HCT116 (cell line): Measurements from ENCODE around the gene MAST4. TPM values are rescaled to one million over a fixed set of nuclear protein-coding genes. Genes with fewer than 3 reads are reported as not detected.

ENCODE experiments used
- ATAC-seq: fragments of 200-7000 bp; cut with Tn5 transposase; 2 replicates; pipeline ENCODE4 v1.9.1; 2020; ENCODE audit warnings: mild to moderate bottlenecking, moderate library complexity
- BruUV-seq: library from RNA; stranded (reverse); fragments of 400-500 nt; replicated peaks from 2 replicates; lab custom pipeline; 2021; lab: Mats Ljungman, UMichigan
- CTCF ChIA-PET: fragments of 300-600 bp; sonication (Branson Sonifier 250); formaldehyde crosslinking; loops from one replicate; lab custom pipeline; 2021; ENCODE audit warnings: antibody characterized with exemption; lab: Charles Lee
- POLR2A ChIA-PET: fragments of 300-600, 350-600 bp; sonication (Branson Sonifier 250); formaldehyde crosslinking; loops from one replicate; lab custom pipeline; 2021; ENCODE audit warnings: antibody characterized with exemption; lab: Charles Lee
- RAD21 ChIA-PET, 2 experiments: fragments of 300-600 bp; sonication (Branson Sonifier 250); formaldehyde crosslinking; loops; one replicate each; lab custom pipeline; 2023; ENCODE audit warnings: low total read pairs in 2 of 2; ENCODE audit not compliant: uncharacterized antibody in 2 of 2, unreplicated experiment in 2 of 2, low non-redundant PET in 1 of 2; lab: Charles Lee
- DNase-seq: peaks from one replicate; pipeline ENCODE4 v3.0.0-alpha.2; 2010; ENCODE audit warnings: low read depth, low spot score
- H2AFZ ChIP-seq: fragments of 200-600 bp; shearing (Covaris generic), sonication (generic); 2 replicates; pipeline ENCODE4 v1.6.1; 2017; ENCODE audit warnings: low read depth, mixed run types, mixed read lengths, antibody characterized with exemption, low read length; ENCODE audit not compliant: poor library complexity, severe bottlenecking
- H3K27ac ChIP-seq: 2 replicates; pipeline ENCODE4 v1.5.1; 2012; ENCODE audit warnings: low read depth, low read length
- H3K27me3 ChIP-seq: fragments of 200-600 bp; sonication (generic); 2 replicates; pipeline ENCODE4 v1.6.1; 2016; ENCODE audit warnings: mixed run types, low read length, mixed read lengths; ENCODE audit not compliant: insufficient read depth
- H3K36me3 ChIP-seq, 2 experiments: fragments of 200-500 bp in 1 of 2; fragments of 200-600 bp in 1 of 2; sonication (Bioruptor generic) in 1 of 2; sonication (generic) in 1 of 2; 2 replicates each; pipeline versions ENCODE4 v1.5.1 to v1.6.1; 2014 to 2016; ENCODE audit warnings: low read length in 2 of 2, inconsistent platforms in 1 of 2, mixed read lengths in 1 of 2, mixed run types in 1 of 2; ENCODE audit not compliant: insufficient read depth in 2 of 2, control insufficient read depth in 1 of 2
- H3K4me1 ChIP-seq, 2 experiments: fragments of 200-600 bp in 1 of 2; sonication (generic) in 1 of 2; 2 replicates each; pipeline versions ENCODE4 v1.5.1 to v1.6.1; 2012 to 2017; ENCODE audit warnings: low read length in 2 of 2, inconsistent platforms in 1 of 2, mild to moderate bottlenecking in 1 of 2, mixed read lengths in 1 of 2, mixed run types in 1 of 2, moderate library complexity in 1 of 2; ENCODE audit not compliant: insufficient read depth in 2 of 2, control insufficient read depth in 1 of 2
- H3K4me2 ChIP-seq: fragments of 200-600 bp; sonication (generic); 2 replicates; pipeline ENCODE4 v1.6.1; 2017; ENCODE audit warnings: mixed run types, low read length, mixed read lengths
- H3K4me3 ChIP-seq, 2 experiments: fragments of 200-600 bp in 1 of 2; sonication (generic) in 1 of 2; replicated peaks in 1 of 2; 2 replicates each; pipeline ENCODE4 v1.5.1; 2011 to 2016; ENCODE audit warnings: low read length in 2 of 2, control low read depth in 1 of 2, low read depth in 1 of 2, mild to moderate bottlenecking in 1 of 2, mixed read lengths in 1 of 2, mixed run types in 1 of 2
- H3K79me2 ChIP-seq: fragments of 200-600 bp; sonication (generic); 2 replicates; pipeline ENCODE4 v1.6.1; 2017; ENCODE audit warnings: mild to moderate bottlenecking, mixed run types, low read length, moderate library complexity, mixed read lengths; ENCODE audit not compliant: insufficient read depth
- H3K9ac ChIP-seq: fragments of 200-600 bp; sonication (generic); 2 replicates; pipeline ENCODE4 v1.6.1; 2016; ENCODE audit warnings: low read length, mixed read lengths
- H3K9me2 ChIP-seq: fragments of 200-600 bp; sonication (generic), shearing (Covaris generic); 2 replicates; pipeline ENCODE4 v1.6.1; 2017; ENCODE audit warnings: mixed run types, mild to moderate bottlenecking, moderate library complexity; ENCODE audit not compliant: insufficient read depth
- H3K9me3 ChIP-seq, 2 experiments: fragments of 200-500 bp in 1 of 2; fragments of 200-600 bp in 1 of 2; sonication (Bioruptor generic) in 1 of 2; sonication (generic) in 1 of 2; 2 replicates each; pipeline ENCODE4 v1.6.1; 2014 to 2017; ENCODE audit warnings: low read length in 2 of 2, mixed read lengths in 2 of 2, inconsistent platforms in 1 of 2, low read depth in 1 of 2, mild to moderate bottlenecking in 1 of 2, mixed run types in 1 of 2, moderate library complexity in 1 of 2; ENCODE audit not compliant: control insufficient read depth in 1 of 2, insufficient read depth in 1 of 2
- H4K20me1 ChIP-seq: fragments of 200-600 bp; sonication (generic), shearing (Covaris generic); 2 replicates; pipeline ENCODE4 v1.6.1; 2017; ENCODE audit warnings: mixed run types, mild to moderate bottlenecking, moderate library complexity; ENCODE audit not compliant: insufficient read depth
- EZH2phosphoT487 ChIP-seq: fragments of 200-600 bp; IDR thresholded peaks from 2 replicates; pipeline ENCODE4 v1.6.1; 2018; ENCODE audit warnings: antibody characterized with exemption, borderline replicate concordance
- FOSL1 ChIP-seq: IDR thresholded peaks from 2 replicates; pipeline ENCODE4 v1.6.1; 2012; ENCODE audit warnings: low read depth
- JUND ChIP-seq: IDR thresholded peaks from 2 replicates; pipeline ENCODE4 v1.6.1; 2012
- POLR2A ChIP-seq: IDR thresholded peaks from 2 replicates; pipeline ENCODE4 v1.7.0; 2011; ENCODE audit warnings: borderline replicate concordance; ENCODE audit not compliant: insufficient read depth, insufficient read length; ENCODE audit errors: extremely low read depth
- RAD21 ChIP-seq: IDR thresholded peaks from 2 replicates; pipeline ENCODE4 v1.6.1; 2012; ENCODE audit warnings: low read depth, mild to moderate bottlenecking
- SIN3A ChIP-seq: IDR thresholded peaks from 2 replicates; pipeline ENCODE4 v1.6.1; 2012; ENCODE audit warnings: low read depth
- TCF7L2 ChIP-seq: IDR thresholded peaks from 2 replicates; pipeline ENCODE4 v1.7.0; 2011; ENCODE audit warnings: borderline replicate concordance, inconsistent platforms; ENCODE audit not compliant: insufficient read depth, insufficient read length; ENCODE audit errors: extremely low read depth
- YY1 ChIP-seq: IDR thresholded peaks from 2 replicates; pipeline ENCODE4 v1.6.1; 2011; ENCODE audit warnings: low read length, low read depth, moderate library complexity, mild to moderate bottlenecking; ENCODE audit not compliant: insufficient replicate concordance; ENCODE audit errors: extremely low read depth
- ZNF274 ChIP-seq: fragments of 200-500 bp; sonication (Bioruptor generic); IDR thresholded peaks from 2 replicates; pipeline ENCODE4 v1.6.1; 2014; ENCODE audit warnings: mild to moderate bottlenecking, low read depth, low read length, inconsistent platforms
- intact Hi-C: fragments of 100-400 bp; cut with micrococcal nuclease; formaldehyde crosslinking; loops from 2 replicates; pipeline ENCODE4 v1.10.0; 2022
- total RNA-seq: library from RNA; stranded (reverse); gene quantifications from one replicate; pipeline ENCODE4 v1.2.1, GENCODE V29; 2021; ENCODE audit not compliant: unreplicated experiment
- TF ChIP-seq, protein P1 (sequence below), 3 experiments: fragments of 200-600 bp in 1 of 3; sonication (generic) in 1 of 3; IDR thresholded peaks in 2 of 3; conservative IDR thresholded peaks in 1 of 3; 2 replicates each; pipeline ENCODE4 v1.5.1; 2012 to 2017; ENCODE audit warnings: low read depth in 2 of 3, low read length in 2 of 3, antibody characterized with exemption in 1 of 3, borderline replicate concordance in 1 of 3, control low read depth in 1 of 3, mild to moderate bottlenecking in 1 of 3, mixed read lengths in 1 of 3, mixed run types in 1 of 3, moderate library complexity in 1 of 3; ENCODE audit not compliant: insufficient read depth in 1 of 3
- TF ChIP-seq, protein P2 (sequence below): IDR thresholded peaks from 2 replicates; pipeline ENCODE4 v1.6.1; 2012; ENCODE audit warnings: low read depth
- TF ChIP-seq, protein P3 (sequence below): IDR thresholded peaks from 2 replicates; pipeline ENCODE4 v1.6.1; 2011; ENCODE audit warnings: mild to moderate bottlenecking, low read length, moderate library complexity; ENCODE audit not compliant: insufficient replicate concordance; ENCODE audit errors: extremely low read depth

The MAST4 gene
- total RNA-seq, 1 experiment from 2014 or later = 1.1 TPM

DNA sequence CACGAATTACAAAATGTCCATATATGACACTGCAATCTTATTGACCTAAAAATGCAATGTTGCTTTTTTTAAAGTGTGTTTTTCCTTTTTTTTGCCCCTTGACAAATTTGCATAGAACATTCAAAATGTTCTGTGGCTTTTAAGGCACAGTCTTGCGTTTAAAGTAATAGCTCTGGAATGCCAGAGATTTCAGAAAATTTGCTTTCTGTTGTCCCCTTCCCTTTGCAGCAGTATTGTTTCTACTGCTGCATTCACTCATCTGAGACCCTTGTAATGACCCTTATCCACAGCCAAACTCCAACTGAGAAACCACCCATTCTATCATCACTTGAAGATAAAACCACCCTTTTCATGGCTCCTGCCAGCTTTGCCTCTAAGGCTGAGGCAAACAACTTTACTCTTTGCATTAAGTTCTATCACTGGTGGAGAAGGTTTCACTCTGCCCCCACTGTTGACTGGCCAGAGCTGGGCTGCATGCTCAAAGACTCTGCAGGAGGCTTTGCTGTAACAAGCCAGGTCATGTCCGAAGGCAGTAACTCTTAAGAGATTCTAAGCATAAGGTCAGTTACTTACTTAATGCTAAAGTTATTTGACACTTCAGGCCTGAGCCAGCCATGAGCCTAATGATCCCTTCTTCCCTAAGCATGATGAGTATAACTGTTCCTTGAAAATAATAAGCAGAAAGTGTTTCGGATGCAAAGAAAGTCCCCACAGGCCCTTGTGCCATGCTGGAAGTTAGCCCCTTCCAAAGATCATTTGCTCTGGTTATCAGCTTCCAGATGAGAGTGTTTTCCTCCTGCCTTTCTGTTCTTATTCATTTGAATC, 498.5 kb downstream of the MAST4 start (continued):
- no peak for TF ChIP-seq POLR2A
- TF ChIP-seq EZH2phosphoT487 = no peak
- no peak for TF ChIP-seq TCF7L2
- no peak for TF ChIP-seq FOSL1
- TF ChIP-seq SIN3A = no peak
- no peak for TF ChIP-seq ZNF274
- no peak for TF ChIP-seq JUND
- TF ChIP-seq, protein P1, sequence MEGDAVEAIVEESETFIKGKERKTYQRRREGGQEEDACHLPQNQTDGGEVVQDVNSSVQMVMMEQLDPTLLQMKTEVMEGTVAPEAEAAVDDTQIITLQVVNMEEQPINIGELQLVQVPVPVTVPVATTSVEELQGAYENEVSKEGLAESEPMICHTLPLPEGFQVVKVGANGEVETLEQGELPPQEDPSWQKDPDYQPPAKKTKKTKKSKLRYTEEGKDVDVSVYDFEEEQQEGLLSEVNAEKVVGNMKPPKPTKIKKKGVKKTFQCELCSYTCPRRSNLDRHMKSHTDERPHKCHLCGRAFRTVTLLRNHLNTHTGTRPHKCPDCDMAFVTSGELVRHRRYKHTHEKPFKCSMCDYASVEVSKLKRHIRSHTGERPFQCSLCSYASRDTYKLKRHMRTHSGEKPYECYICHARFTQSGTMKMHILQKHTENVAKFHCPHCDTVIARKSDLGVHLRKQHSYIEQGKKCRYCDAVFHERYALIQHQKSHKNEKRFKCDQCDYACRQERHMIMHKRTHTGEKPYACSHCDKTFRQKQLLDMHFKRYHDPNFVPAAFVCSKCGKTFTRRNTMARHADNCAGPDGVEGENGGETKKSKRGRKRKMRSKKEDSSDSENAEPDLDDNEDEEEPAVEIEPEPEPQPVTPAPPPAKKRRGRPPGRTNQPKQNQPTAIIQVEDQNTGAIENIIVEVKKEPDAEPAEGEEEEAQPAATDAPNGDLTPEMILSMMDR (IDR thresholded peaks at IDR 0.05 in 2 of 3, conservative IDR thresholded peaks at IDR 0.05 in 1 of 3; ENCODE audit: borderline replicate concordance in 1 of 3, insufficient read depth in 1 of 3, low read depth in 2 of 3, low read length in 2 of 3) = no peak
- no peak for TF ChIP-seq RAD21

DNA sequence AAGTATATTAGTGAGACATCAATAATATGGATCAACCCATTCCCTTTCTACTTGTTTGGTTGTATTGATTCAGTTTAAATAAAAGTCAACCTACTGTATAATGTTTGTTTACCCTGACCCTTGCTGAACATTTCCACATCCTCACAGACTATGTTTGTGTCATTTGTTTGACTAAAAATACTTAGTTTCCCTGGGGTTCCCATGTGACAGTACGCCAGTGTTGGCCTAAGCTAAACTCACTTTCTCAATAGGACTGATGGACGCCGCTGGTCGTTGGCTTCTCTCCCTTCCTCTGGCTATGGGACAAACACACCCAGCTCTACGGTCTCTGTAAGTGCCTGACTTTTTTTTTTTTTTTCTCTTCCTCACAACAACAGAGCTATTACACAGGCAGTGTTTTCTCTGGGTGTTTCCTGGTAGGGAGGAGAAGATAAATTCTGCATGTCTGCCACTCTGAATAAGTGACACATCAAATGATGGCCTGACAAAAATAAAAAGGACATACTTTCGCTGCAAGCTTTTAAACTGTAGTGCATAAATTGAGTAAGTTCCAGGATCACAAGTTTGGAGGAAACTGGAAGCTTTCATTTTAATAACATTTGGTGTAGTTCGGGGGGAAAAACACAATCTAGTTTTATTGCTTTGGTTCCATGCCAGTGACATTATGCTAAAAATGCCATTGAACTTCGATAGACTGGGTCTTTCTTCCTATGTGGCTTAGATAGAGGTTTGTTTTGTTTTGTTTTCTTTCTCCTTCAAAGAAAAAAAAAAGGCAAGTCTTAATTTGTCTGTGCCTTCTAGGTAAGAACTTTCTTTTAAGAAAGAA, 499.4 kb downstream of the MAST4 start:
- no peak for TF ChIP-seq YY1
- TF ChIP-seq, protein P2, sequence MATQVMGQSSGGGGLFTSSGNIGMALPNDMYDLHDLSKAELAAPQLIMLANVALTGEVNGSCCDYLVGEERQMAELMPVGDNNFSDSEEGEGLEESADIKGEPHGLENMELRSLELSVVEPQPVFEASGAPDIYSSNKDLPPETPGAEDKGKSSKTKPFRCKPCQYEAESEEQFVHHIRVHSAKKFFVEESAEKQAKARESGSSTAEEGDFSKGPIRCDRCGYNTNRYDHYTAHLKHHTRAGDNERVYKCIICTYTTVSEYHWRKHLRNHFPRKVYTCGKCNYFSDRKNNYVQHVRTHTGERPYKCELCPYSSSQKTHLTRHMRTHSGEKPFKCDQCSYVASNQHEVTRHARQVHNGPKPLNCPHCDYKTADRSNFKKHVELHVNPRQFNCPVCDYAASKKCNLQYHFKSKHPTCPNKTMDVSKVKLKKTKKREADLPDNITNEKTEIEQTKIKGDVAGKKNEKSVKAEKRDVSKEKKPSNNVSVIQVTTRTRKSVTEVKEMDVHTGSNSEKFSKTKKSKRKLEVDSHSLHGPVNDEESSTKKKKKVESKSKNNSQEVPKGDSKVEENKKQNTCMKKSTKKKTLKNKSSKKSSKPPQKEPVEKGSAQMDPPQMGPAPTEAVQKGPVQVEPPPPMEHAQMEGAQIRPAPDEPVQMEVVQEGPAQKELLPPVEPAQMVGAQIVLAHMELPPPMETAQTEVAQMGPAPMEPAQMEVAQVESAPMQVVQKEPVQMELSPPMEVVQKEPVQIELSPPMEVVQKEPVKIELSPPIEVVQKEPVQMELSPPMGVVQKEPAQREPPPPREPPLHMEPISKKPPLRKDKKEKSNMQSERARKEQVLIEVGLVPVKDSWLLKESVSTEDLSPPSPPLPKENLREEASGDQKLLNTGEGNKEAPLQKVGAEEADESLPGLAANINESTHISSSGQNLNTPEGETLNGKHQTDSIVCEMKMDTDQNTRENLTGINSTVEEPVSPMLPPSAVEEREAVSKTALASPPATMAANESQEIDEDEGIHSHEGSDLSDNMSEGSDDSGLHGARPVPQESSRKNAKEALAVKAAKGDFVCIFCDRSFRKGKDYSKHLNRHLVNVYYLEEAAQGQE = no peak
- TF ChIP-seq, protein P3, sequence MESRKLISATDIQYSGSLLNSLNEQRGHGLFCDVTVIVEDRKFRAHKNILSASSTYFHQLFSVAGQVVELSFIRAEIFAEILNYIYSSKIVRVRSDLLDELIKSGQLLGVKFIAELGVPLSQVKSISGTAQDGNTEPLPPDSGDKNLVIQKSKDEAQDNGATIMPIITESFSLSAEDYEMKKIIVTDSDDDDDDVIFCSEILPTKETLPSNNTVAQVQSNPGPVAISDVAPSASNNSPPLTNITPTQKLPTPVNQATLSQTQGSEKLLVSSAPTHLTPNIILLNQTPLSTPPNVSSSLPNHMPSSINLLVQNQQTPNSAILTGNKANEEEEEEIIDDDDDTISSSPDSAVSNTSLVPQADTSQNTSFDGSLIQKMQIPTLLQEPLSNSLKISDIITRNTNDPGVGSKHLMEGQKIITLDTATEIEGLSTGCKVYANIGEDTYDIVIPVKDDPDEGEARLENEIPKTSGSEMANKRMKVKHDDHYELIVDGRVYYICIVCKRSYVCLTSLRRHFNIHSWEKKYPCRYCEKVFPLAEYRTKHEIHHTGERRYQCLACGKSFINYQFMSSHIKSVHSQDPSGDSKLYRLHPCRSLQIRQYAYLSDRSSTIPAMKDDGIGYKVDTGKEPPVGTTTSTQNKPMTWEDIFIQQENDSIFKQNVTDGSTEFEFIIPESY = no peak
- Histone ChIP-seq H2AFZ (no peak overlapping the region), H3K4me3 (no peak overlapping the region), H3K9me3 (no peaks in the 10 kb centered on the region), H3K79me2 (no peaks in the 10 kb centered on the region), H3K36me3 (no peaks in the 10 kb centered on the region), H3K27ac (no peak overlapping the region), H4K20me1 (no peaks in the 10 kb centered on the region), H3K9ac (no peak overlapping the region), H3K4me2 (no peak overlapping the region), H3K9me2 (no peaks in the 10 kb centered on the region), H3K4me1 (no peaks in the 10 kb centered on the region), H3K27me3 (peaks cover 17% of the 10 kb centered on the region)
- ChIA-PET RAD21 (no interaction called here), POLR2A (no interaction called here), CTCF (no interaction called here)
- DNase-seq (no peak), ATAC-seq (no peak)
- BruUV-seq = no TSS peak
- intact Hi-C loops = no loop called here
